Sigmoid colon (tissue), 7 donors: ENCODE data around the gene C10orf120. TPM values are rescaled to one million over a fixed set of nuclear protein-coding genes. Genes with fewer than 3 reads are reported as not detected.
A peak's percentile ranks its signal among the peaks of the same experiment; 100 is the strongest.

Experiments used
- DNase-seq: peaks from one replicate; pipeline ENCODE4 v3.0.0-alpha.2; 2019
- H3K27ac ChIP-seq, 4 donors: fragments of 200-600 bp; sonication (generic); one replicate each; pipeline ENCODE4 v1.5.1; 2016 to 2019; ENCODE audit warnings: mild to moderate bottlenecking in 1 of 4
- H3K27me3 ChIP-seq, 3 donors: fragments of 200-600 bp; sonication (generic); one replicate each; pipeline ENCODE4 v1.5.1; 2019; ENCODE audit warnings: mild to moderate bottlenecking in 1 of 3
- H3K36me3 ChIP-seq, 4 donors: fragments of 200-600 bp; sonication (generic); one replicate each; pipeline ENCODE4 v1.5.1; 2016 to 2019
- H3K4me1 ChIP-seq, 4 donors: fragments of 200-600 bp; sonication (generic); one replicate each; pipeline ENCODE4 v1.5.1; 2017 to 2019
- H3K4me3 ChIP-seq, 4 donors: fragments of 200-600 bp; sonication (generic); one replicate each; pipeline ENCODE4 v1.5.1; 2017 to 2019; ENCODE audit warnings: mild to moderate bottlenecking in 2 of 4, moderate library complexity in 1 of 4
- H3K9me3 ChIP-seq, 4 donors: fragments of 200-600 bp in 3 of 4; sonication (generic) in 3 of 4; one replicate each; pipeline versions ENCODE4 v1.5.1 to v1.6.1; 2013 to 2019
- EP300 ChIP-seq, 4 donors: sonication (generic); formaldehyde crosslinking; IDR thresholded peaks; one replicate each; pipeline ENCODE4 v1.6.1; 2017; ENCODE audit warnings: antibody characterized with exemption in 4 of 4
- POLR2A ChIP-seq, 2 donors: fragments of 450-650 bp; IDR thresholded peaks; one replicate each; pipeline ENCODE4 v1.6.1; 2016; ENCODE audit warnings: antibody characterized with exemption in 2 of 2, mild to moderate bottlenecking in 2 of 2, moderate library complexity in 2 of 2
- POLR2AphosphoS5 ChIP-seq, 4 donors: sonication (generic); formaldehyde crosslinking; IDR thresholded peaks; one replicate each; pipeline ENCODE4 v1.6.1; 2017; ENCODE audit warnings: antibody characterized with exemption in 4 of 4
- WGBS, 2 donors: extraction: QIAGEN DNeasy Blood & Tissue Kit; methylation state at CpG; one replicate each; pipeline ENCODE4 v1.1.7; 2013; 5-methylcytosine and 5-hydroxymethylcytosine counted together
- intact Hi-C: fragments of 100-400 bp; cut with DNase I; formaldehyde crosslinking; loops from one replicate; pipeline ENCODE4 v1.15.1; 2023
- polyA plus RNA-seq, 3 donors: library from polyadenylated mRNA; stranded (reverse); fragments of 200-250 nt; gene quantifications; one replicate each; pipeline ENCODE4 v1.2.3, GENCODE V29; 2013
- total RNA-seq, 4 donors: library from RNA; depleted of rRNA; stranded (reverse); fragments of >200 nt; gene quantifications; one replicate each; pipeline ENCODE4 v1.1.0, GENCODE V29; 2016
- TF ChIP-seq, protein P1 (sequence below), 4 experiments: fragments of 450-650 bp in 3 of 4; fragments of 200-600 bp in 1 of 4; IDR thresholded peaks; one replicate each; pipeline ENCODE4 v1.5.1; 2016 to 2019; ENCODE audit warnings: antibody characterized with exemption in 4 of 4, mild to moderate bottlenecking in 3 of 4, moderate library complexity in 2 of 4
- donor health status: healthy with polysubstance abuse.
- donor health status: Bipolar disorder and iron deficiency.
- donor health status: healthy.

C10orf120 gene
- total and polyA plus RNA-seq, 7 donors: not detected

DNA sequence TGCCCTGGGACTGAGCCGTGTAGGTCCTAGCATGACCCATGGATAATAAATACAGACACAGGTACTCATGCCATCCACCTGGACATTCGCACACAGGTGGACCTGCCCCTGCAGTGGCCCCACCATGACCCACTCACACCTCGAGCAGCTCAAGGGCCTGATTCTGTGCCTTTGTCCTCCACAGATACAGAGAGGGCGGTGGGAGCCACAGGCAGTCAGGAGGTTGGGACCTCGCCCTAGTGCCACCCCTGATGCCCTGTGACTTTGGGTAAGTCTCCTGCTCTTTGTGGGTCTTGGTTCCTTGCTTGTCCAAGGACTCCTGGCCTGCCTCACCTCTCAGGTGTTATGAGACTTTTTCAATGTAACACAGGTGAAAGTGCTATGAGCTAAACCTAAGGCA is 42.9 kb downstream of the C10orf120 start:
- peak; percentile 39 for DNase-seq
- WGBS, 2 donors: 79 to 85% methylated on average over 5 of the region's 5 CpGs
- no peaks in the 10 kb centered on the region for H3K9me3 ChIP-seq

DNA sequence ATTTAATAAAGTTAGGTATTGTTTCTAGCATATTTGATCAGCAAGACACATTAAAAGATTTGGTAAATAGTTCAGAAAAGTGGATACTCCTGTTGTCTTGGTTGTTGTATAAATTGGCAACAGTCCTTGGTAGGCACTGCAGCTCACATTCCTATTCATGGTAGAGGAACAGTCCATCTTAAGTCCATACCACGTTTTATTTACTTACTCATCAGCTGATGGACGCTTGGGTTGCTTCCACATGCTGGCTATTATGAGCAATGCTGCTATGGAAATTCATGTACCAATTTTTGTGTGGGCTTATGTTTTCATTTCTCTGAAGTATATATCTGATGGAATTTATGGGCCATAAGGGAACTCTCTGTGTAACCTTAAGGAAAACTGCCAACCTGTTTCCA is 43.3 kb downstream of the C10orf120 start:
- intact Hi-C loops: no loop called here
- no peaks in the 10 kb centered on the region for H3K9me3 ChIP-seq

More for the DNA sequence above, 42.9 kb downstream of the C10orf120 start:
- no peak overlapping the region for H3K4me3 ChIP-seq
- H3K36me3 ChIP-seq: no peaks in the 10 kb centered on the region
- H3K4me1 ChIP-seq: peaks cover 0 to 27% (median 10%) of the 10 kb centered on the region in 4 donors
- intact Hi-C loops: no loop called here
- TF ChIP-seq EP300 (IDR thresholded peaks at IDR 0.05) (no peak), POLR2A (IDR thresholded peaks at IDR 0.05) (no peak), POLR2AphosphoS5 (IDR thresholded peaks at IDR 0.05) (no peak)
- TF ChIP-seq, protein P1, sequence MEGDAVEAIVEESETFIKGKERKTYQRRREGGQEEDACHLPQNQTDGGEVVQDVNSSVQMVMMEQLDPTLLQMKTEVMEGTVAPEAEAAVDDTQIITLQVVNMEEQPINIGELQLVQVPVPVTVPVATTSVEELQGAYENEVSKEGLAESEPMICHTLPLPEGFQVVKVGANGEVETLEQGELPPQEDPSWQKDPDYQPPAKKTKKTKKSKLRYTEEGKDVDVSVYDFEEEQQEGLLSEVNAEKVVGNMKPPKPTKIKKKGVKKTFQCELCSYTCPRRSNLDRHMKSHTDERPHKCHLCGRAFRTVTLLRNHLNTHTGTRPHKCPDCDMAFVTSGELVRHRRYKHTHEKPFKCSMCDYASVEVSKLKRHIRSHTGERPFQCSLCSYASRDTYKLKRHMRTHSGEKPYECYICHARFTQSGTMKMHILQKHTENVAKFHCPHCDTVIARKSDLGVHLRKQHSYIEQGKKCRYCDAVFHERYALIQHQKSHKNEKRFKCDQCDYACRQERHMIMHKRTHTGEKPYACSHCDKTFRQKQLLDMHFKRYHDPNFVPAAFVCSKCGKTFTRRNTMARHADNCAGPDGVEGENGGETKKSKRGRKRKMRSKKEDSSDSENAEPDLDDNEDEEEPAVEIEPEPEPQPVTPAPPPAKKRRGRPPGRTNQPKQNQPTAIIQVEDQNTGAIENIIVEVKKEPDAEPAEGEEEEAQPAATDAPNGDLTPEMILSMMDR (IDR thresholded peaks at IDR 0.05): no peak
- H3K27me3 ChIP-seq: no peaks in the 10 kb centered on the region
- peak overlapping the region in 3 of 4 donors; percentile 42 to 71 (median 55) for H3K27ac ChIP-seq

DNA sequence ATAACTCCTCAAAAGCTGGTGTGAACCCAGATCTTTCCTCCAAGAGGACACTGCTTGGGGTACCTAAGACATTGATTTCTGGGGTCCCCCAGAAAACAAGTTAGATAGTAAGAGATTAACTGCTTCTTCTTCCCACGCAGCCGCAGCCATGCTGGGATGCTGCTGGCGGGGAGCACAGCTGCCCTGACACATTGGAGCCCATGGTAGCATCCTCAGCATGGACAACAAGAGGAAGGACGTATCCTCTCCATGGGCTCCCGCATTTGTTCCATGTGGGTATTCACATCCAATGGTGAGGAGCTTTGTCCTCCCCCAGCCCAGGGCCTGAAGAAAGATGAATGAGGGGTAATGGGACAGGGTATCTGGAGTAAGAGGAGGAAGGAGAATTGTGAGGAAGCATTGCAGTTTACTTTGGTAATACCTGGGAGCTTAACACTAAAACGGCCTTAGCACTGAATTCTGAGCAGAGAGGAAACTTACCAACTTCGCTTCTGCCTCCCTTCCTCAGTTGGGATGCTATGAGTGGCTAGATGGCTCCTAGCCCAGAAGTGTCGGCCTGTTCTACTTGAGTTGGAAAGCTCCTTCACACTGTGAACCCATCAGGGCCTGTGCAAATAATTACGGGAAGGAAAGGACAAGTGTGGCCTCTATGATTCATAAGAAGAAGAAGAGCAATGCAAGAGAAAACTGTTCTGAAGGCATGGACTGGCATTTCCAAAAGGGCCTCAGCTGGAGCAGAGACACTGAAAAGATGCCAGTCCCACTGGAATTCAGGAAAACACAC is 43.9 kb downstream of the C10orf120 start:
- Histone ChIP-seq H3K4me3 (no peak overlapping the region), H3K27me3 (no peaks in the 10 kb centered on the region), H3K27ac (peak overlapping the region in 3 of 4 donors; percentile 42 to 71 (median 55)), H3K36me3 (no peaks in the 10 kb centered on the region), H3K4me1 (peaks cover 0 to 27% (median 10%) of the 10 kb centered on the region in 4 donors), H3K9me3 (no peaks in the 10 kb centered on the region)
- TF ChIP-seq EP300 (IDR thresholded peaks at IDR 0.05): no peak
- TF ChIP-seq POLR2A (IDR thresholded peaks at IDR 0.05): no peak
- TF ChIP-seq, protein P1 (IDR thresholded peaks at IDR 0.05): no peak
- TF ChIP-seq POLR2AphosphoS5 (IDR thresholded peaks at IDR 0.05): no peak
- intact Hi-C loops: no loop called here
- DNase-seq: peak; percentile 54
- 87 to 89% methylated on average over 9 of the region's 9 CpGs for WGBS, 2 donors

More for the DNA sequence above, 43.3 kb downstream of the C10orf120 start:
- H3K27me3 ChIP-seq: no peaks in the 10 kb centered on the region
- peak; percentile 28 for DNase-seq
- 49 to 63% methylated on average over 2 of the region's 2 CpGs for WGBS, 2 donors
- TF ChIP-seq, protein P1 (IDR thresholded peaks at IDR 0.05): no peak
- no peak for TF ChIP-seq EP300 (IDR thresholded peaks at IDR 0.05)
- TF ChIP-seq POLR2AphosphoS5 (IDR thresholded peaks at IDR 0.05): no peak
- no peak for TF ChIP-seq POLR2A (IDR thresholded peaks at IDR 0.05)
- no peak overlapping the region for H3K4me3 ChIP-seq
- no peaks in the 10 kb centered on the region for H3K36me3 ChIP-seq
- H3K27ac ChIP-seq: peak overlapping the region in 3 of 4 donors; percentile 42 to 71 (median 55)
- H3K4me1 ChIP-seq: peaks cover 0 to 27% (median 10%) of the 10 kb centered on the region in 4 donors

DNA sequence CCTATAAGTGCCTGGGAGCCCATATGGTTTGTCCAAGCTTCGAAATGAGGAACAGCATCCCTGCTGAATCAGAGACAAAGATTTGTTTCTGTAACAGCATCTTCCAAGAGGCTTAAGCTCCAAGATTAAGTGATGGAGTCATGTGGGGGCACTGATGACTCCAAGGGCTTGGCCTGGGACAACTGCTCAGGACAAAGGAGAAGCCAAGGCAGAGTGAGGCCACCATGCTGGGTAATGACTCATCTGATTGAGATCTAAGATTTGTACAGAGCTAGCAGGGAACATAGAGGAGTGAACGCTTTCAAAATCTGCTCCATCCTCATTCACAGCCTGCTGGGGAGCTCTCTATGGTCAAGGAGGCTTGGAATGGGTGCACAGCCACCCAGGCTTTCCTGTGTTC is 49.3 kb downstream of the C10orf120 start:
- H3K27me3 ChIP-seq: no peaks in the 10 kb centered on the region
- no peaks in the 10 kb centered on the region for H3K4me1 ChIP-seq
- WGBS, 2 donors: 81 to 89% methylated on average over 2 of the region's 2 CpGs
- TF ChIP-seq, protein P1 (IDR thresholded peaks at IDR 0.05): no peak
- no peak for TF ChIP-seq POLR2AphosphoS5 (IDR thresholded peaks at IDR 0.05)
- no peak for TF ChIP-seq EP300 (IDR thresholded peaks at IDR 0.05)
- no peak for TF ChIP-seq POLR2A (IDR thresholded peaks at IDR 0.05)
- peak; percentile 18 for DNase-seq
- intact Hi-C loops: no loop called here
- no peak overlapping the region for H3K4me3 ChIP-seq
- no peaks in the 10 kb centered on the region for H3K36me3 ChIP-seq
- H3K27ac ChIP-seq: no peak overlapping the region
- H3K9me3 ChIP-seq: no peaks in the 10 kb centered on the region
